Measurements from ENCODE around the gene TMEM258.

The TMEM258 gene

GRCh38 chr11:61744609-61745156, 47.7 kb downstream of the TMEM258 start:
- Histone ChIP-seq H3K4me1 (peaks cover 24% of the 10 kb centered on the region), H3K9me3 (no peaks in the 10 kb centered on the region), H3K4me2 (no peak overlapping the region), H3K36me3 (no peaks in the 10 kb centered on the region), H3K27ac (0 out of 2 replicates have a peak overlapping the region, but pooled peaks have one; percentile 22), H3K27me3 (no peaks in the 10 kb centered on the region), H3K9ac (no peak overlapping the region), H4K20me1 (no peaks in the 10 kb centered on the region), H3K4me3 (no peak overlapping the region)
- TF ChIP-seq Cebpa-rat (IDR thresholded peaks at IDR 0.05), result no peak

- no peaks in the 10 kb centered on the region for H4K20me1 ChIP-seq
- no peaks in the 10 kb centered on the region for H3K27me3 ChIP-seq
- H3K36me3 ChIP-seq, result no peaks in the 10 kb centered on the region
- H3K9ac ChIP-seq, result no peak overlapping the region
- no peak overlapping the region for H3K4me2 ChIP-seq
- H3K27ac ChIP-seq, result 0 out of 2 replicates have a peak overlapping the region, but pooled peaks have one; percentile 22
- no peaks in the 10 kb centered on the region for H3K9me3 ChIP-seq
- H3K4me3 ChIP-seq, result no peak overlapping the region
- peaks cover 25% of the 10 kb centered on the region for H3K4me1 ChIP-seq
- no peak for TF ChIP-seq Cebpa-rat (IDR thresholded peaks at IDR 0.05)
These were observed 48.2 kb downstream of the TMEM258 start for GRCh38 chr11:61744181-61744580.

GRCh38 chr11:61743486-61744095, 48.8 kb downstream of the TMEM258 start:
- Histone ChIP-seq H3K4me1 (peaks cover 25% of the 10 kb centered on the region), H3K36me3 (no peaks in the 10 kb centered on the region), H3K4me3 (no peak overlapping the region), H4K20me1 (no peaks in the 10 kb centered on the region), H3K9ac (no peak overlapping the region), H3K27me3 (no peaks in the 10 kb centered on the region), H3K27ac (no peak overlapping the region), H3K4me2 (no peak overlapping the region), H3K9me3 (no peaks in the 10 kb centered on the region)
- TF ChIP-seq Cebpa-rat (IDR thresholded peaks at IDR 0.05), result no peak

GRCh38 chr11:61742391-61742790, 50.0 kb downstream of the TMEM258 start:
- Histone ChIP-seq H3K4me3 (no peak overlapping the region), H3K27me3 (no peaks in the 10 kb centered on the region), H4K20me1 (no peaks in the 10 kb centered on the region), H3K9ac (no peak overlapping the region), H3K27ac (no peak overlapping the region), H3K4me2 (peak overlapping the region; percentile 44), H3K9me3 (no peaks in the 10 kb centered on the region), H3K36me3 (no peaks in the 10 kb centered on the region), H3K4me1 (peaks cover 25% of the 10 kb centered on the region)
- no peak for TF ChIP-seq Cebpa-rat (IDR thresholded peaks at IDR 0.05)

GRCh38 chr11:61739966-61740365, 52.4 kb downstream of the TMEM258 start:
- H4K20me1 ChIP-seq, result no peaks in the 10 kb centered on the region
- H3K4me3 ChIP-seq, result no peak overlapping the region
- H3K36me3 ChIP-seq, result no peaks in the 10 kb centered on the region
- no peak for TF ChIP-seq Cebpa-rat (IDR thresholded peaks at IDR 0.05)
- no peak overlapping the region for H3K9ac ChIP-seq
- no peak overlapping the region for H3K27ac ChIP-seq
- H3K27me3 ChIP-seq, result no peaks in the 10 kb centered on the region
- H3K9me3 ChIP-seq, result no peaks in the 10 kb centered on the region
- peaks cover 14% of the 10 kb centered on the region for H3K4me1 ChIP-seq
- no peak overlapping the region for H3K4me2 ChIP-seq

- H3K36me3 ChIP-seq, result no peaks in the 10 kb centered on the region
- no peak overlapping the region for H3K9ac ChIP-seq
- peaks cover 14% of the 10 kb centered on the region for H3K4me1 ChIP-seq
- no peak for TF ChIP-seq Cebpa-rat (IDR thresholded peaks at IDR 0.05)
- no peaks in the 10 kb centered on the region for H3K27me3 ChIP-seq
- H3K4me3 ChIP-seq, result no peak overlapping the region
- H3K4me2 ChIP-seq, result no peak overlapping the region
- no peaks in the 10 kb centered on the region for H3K9me3 ChIP-seq
- no peak overlapping the region for H3K27ac ChIP-seq
- no peaks in the 10 kb centered on the region for H4K20me1 ChIP-seq
These were observed 53.0 kb downstream of the TMEM258 start for GRCh38 chr11:61739413-61739812.
